ENCODE results near the gene GAB2.
A peak's percentile ranks its signal among the peaks of the same experiment; 100 is the strongest.

The GAB2 gene

DNA sequence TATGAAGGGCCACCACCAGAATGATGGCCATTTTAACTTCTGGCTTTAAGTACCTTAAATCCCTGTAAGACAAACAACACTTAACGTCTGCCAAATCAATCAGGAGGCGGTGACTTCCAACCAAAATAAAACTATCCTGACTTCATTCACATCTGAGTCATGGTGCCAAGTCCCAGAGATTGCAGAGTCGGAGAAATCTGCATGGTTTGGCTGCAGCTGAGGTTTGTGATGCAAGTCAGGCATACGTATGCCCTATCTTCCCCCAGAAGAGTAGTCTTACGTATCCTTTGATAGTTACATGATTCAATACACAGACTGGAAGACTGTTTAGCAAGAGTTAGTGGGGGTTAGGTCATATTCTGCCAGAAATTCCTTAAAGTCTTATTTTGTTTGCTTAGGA is 1.7 kb upstream of the GAB2 start:
- H3K36me3 Mint-ChIP-seq: no peaks in the 10 kb centered on the region
- H3K27ac Mint-ChIP-seq: peak overlapping the region; percentile 86
- no peak for ATAC-seq
- H3K4me1 Mint-ChIP-seq: peaks cover 73% of the 10 kb centered on the region
- H3K9me3 Mint-ChIP-seq: no peaks in the 10 kb centered on the region
- no peaks in the 10 kb centered on the region for H3K27me3 Mint-ChIP-seq
- no peak overlapping the region for H3K4me3 Mint-ChIP-seq

DNA sequence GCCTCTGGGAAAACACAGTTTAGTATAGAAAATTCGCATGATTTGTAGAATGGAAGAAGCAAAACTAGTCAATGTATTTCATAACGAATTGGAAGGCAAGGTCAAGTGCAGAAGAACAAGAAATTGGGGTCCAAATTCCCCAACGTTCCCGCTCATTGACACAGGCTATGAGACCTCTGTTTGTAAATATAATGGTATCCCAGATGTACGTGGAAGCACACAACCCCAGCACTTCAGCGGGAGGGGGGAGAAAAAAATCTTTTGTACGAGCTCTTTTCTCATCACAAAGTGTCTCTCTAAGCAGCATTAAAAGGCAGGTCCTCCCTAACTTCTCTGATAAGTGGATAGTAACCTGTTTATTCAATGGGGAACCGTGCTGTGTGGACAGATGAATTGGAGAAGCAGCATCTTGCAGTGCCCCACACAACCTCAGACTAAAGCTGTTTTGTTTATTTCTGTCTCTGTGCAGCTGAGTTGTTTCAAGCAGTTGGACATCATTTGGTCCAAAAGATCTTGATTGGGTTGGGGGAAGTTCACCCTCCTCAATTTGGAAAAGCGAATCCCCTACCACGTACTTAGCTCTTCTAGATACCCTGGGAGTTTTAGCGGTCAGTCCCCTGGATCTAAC is 1.1 kb upstream of the GAB2 start:
- no peak for ATAC-seq
- Mint-ChIP-seq H3K4me3 (peak overlapping the region; percentile 78), H3K9me3 (no peaks in the 10 kb centered on the region), H3K27me3 (no peaks in the 10 kb centered on the region), H3K36me3 (no peaks in the 10 kb centered on the region), H3K27ac (peak overlapping the region; percentile 78), H3K4me1 (peaks cover 69% of the 10 kb centered on the region)

DNA sequence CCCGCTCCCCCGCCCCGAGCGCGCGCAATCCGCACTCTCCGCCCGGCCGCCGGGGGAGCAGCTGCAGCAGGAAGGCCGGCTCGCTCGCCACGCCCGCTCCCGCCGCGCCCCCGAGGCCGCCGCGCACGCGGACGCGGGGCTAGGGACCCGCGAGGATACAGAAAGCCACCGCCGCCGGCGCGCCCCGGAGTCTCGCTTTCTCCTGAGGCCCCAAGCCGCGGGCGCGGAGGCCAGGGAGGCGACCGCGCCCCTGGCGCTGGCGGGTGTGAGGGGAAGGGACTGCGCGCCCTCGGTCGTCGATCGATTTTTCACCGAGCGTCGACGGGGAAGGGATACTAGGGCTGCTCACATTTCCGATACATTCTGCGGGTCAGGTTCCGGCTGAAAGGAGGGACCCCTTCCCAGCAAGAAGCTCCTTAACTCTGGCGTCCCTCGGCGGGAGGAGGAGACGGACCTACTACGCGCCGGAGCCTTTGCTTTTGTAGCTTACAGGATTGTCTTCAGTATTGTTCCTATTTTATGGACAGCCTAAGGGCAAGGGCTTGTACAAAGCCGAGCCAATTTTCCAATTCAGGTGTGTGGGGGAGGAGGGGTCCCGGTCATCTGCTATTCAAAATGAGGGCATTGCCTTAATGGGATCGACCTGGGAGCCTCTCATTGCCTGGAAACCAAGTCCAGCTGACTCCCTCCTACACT is 416 bp upstream of the GAB2 start:
- Mint-ChIP-seq H3K36me3 (no peaks in the 10 kb centered on the region), H3K27me3 (no peaks in the 10 kb centered on the region), H3K4me3 (peak overlapping the region; percentile 78), H3K9me3 (no peaks in the 10 kb centered on the region), H3K27ac (peak overlapping the region; percentile 78), H3K4me1 (peaks cover 75% of the 10 kb centered on the region)
- ATAC-seq: peak; percentile 79

DNA sequence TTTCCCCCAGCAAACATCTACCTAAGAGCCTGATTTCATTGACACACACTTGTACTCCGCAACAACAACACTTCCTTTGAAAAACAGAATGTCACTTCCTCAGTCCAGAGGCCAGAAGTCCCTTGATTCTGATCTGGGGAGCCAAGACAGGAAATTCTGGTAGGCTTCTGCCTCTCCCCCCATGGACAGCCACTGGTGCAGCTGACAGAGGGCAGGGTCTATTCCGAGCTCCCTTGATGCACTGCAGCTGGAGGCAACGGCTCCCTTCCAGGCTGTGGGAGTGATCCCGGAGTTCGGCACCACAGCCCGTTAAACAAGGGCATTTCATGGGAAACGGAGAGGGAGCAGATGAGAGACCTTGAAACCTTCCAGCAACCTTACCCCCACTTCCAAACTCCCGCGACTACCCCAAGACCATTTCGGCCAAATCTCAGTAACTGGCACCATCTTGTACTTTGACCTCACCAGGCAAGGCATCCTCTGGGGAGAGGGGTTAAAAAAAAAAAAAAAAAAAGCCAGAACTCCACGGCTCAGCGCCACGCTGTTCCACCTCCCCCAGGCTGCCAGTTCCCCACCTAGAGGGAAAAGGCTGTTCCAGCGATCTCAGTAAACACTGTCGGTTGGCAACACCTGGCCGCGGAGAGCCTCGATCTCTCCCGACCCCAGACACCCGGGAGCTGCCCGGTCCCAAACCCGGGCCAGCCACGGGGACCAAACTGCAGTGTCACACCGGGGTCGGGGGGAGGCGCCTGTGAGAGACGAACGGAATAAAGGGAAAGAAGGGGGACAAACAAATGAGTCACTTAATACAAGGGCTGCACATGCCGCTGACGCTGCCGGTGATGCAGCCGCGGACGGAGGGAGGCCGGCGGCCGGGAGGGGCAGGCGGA is 1.1 kb downstream of the GAB2 start:
- peaks cover 76% of the 10 kb centered on the region for H3K4me1 Mint-ChIP-seq
- H3K36me3 Mint-ChIP-seq: peaks cover under 1% of the 10 kb centered on the region
- H3K9me3 Mint-ChIP-seq: no peaks in the 10 kb centered on the region
- ATAC-seq: peak; percentile 65
- H3K27me3 Mint-ChIP-seq: no peaks in the 10 kb centered on the region
- H3K4me3 Mint-ChIP-seq: peak overlapping the region; percentile 97
- peak overlapping the region; percentile 94 for H3K27ac Mint-ChIP-seq

DNA sequence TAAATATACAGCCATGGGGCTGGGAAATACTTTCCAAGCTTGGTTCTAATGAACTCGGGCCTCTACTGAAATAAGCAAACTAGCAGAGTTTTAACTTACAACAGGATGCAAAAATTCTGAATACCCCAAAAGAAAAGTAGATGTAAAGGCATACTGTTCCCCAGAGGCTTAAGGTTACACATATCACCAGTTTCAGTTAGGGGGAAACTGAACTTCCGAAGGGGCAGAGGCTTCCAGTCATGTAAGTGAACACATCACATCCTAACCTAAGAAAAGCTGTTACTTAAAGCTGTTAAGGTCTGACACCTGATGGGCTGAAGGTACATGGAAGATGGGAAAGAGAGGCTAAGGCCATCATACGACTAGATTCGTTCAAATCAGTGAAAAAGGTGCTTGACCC is 2.3 kb downstream of the GAB2 start:
- Mint-ChIP-seq H3K27ac (peak overlapping the region; percentile 94), H3K36me3 (peaks cover 7% of the 10 kb centered on the region), H3K27me3 (no peaks in the 10 kb centered on the region), H3K4me3 (peak overlapping the region; percentile 50), H3K4me1 (peaks cover 64% of the 10 kb centered on the region), H3K9me3 (peaks cover 3% of the 10 kb centered on the region)
- peak; percentile 5 for ATAC-seq

DNA sequence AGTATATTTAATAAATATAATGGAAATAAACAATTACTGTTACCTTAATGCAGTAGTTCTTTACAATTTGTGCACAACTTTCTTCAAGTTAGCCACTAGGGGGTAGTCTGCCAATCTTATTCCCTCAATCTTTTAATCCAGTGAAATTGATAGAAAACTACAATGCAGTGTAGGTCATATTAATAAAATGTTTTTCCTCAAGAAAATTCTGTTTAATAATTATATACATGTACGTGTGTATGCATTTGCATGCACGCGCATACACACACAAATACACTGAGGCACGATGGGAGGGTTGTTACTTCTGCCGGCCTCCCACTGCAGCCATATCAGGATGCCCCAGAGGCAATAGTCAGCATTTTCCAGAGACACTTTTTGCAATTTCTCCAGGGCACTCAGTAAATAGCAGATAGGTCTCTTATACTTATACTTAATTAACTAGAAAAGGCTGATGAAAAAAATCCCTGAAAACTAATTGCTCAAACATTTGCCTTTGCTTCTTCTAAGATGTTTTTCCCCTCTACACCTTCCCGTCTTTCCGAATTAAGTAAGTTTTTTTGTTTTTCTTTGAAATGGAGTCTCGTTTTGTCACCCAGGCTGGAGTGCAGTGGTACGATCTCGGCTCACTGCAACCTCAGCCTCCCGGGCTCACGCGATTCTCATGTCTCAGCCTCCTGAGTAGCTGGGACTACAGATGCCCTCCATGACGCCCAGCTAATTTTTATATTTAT is 3.1 kb downstream of the GAB2 start:
- Mint-ChIP-seq H3K36me3 (peaks cover 14% of the 10 kb centered on the region), H3K4me3 (no peak overlapping the region), H3K4me1 (peaks cover 55% of the 10 kb centered on the region), H3K9me3 (peaks cover 3% of the 10 kb centered on the region), H3K27me3 (no peaks in the 10 kb centered on the region), H3K27ac (peak overlapping the region; percentile 94)
- ATAC-seq: no peak

DNA sequence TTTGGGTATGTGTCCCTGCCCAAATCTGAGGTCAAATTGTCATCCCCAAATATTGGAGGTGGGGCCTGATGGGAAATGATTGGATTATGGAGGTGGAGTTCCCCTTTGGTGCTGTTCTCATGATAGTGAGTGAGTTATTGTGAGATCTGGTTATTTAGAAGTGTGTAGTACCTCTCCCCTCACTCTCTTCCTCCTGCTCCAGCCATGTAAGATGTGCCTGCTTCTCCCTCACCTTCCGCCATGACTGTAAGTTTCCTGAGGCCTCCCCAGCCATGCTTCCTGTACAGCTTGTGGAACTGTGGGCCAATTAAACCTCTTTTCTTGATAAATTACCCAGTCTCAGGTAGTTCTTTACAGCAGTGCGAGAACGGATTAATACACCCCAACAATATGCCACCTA is 9.0 kb downstream of the GAB2 start:
- no peak overlapping the region for H3K4me3 Mint-ChIP-seq
- ATAC-seq: no peak
- H3K27ac Mint-ChIP-seq: peak overlapping the region; percentile 80
- peaks cover 40% of the 10 kb centered on the region for H3K36me3 Mint-ChIP-seq
- peaks cover 9% of the 10 kb centered on the region for H3K9me3 Mint-ChIP-seq
- no peaks in the 10 kb centered on the region for H3K27me3 Mint-ChIP-seq
- H3K4me1 Mint-ChIP-seq: peaks cover 56% of the 10 kb centered on the region

DNA sequence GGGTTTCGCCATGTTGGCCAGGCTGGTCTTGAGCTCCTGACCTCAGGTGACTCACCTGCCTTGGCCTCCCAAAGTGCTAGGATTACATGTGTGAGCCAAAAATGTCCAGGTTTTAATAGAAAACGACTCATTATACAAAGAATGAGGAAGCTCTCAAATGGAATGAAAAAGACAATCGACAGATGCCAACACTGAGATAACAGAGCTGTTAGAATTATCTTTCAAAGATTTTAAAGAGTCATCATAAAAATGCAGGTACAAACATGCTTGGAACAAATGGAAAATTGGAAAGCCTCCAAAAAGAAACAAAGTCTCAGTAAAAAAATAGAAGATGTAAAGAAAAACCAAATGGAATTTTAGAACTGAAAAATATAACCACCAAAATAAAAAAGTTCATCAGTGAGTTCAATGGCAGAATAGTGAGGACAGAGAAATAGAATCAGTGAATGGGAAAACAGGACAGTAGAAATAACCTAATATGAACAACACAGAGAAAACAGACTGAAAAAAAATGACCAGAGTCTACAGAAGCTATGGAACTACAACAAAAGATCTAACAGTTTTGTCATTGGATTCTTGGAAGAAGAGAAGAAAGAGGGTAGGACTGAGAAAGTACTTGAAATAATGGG is 10.9 kb downstream of the GAB2 start:
- no peak for ATAC-seq
- H3K9me3 Mint-ChIP-seq: peaks cover 9% of the 10 kb centered on the region
- H3K36me3 Mint-ChIP-seq: peaks cover 40% of the 10 kb centered on the region
- H3K27ac Mint-ChIP-seq: peak overlapping the region; percentile 80
- H3K4me1 Mint-ChIP-seq: peaks cover 53% of the 10 kb centered on the region
- H3K4me3 Mint-ChIP-seq: no peak overlapping the region
- H3K27me3 Mint-ChIP-seq: no peaks in the 10 kb centered on the region

DNA sequence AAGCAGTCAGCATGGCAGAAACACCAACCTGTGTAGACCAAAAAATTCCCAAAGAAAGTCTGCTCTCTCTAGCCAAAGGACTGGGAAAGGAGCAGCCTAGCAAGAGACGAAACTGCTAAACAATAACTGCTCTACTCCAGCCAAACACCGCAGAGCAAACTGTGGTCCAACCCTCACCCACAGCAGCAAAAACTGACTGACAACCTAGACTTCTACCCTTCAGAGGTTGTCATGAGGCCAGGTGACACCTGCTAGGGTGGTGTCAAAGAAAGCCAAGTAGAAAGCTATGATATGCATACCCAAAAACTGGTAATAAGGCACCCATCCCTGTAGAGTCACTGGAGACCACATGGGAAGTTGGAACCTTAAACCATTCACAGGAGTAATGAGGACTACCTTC is 11.8 kb downstream of the GAB2 start:
- Mint-ChIP-seq H3K9me3 (peaks cover 6% of the 10 kb centered on the region), H3K36me3 (peaks cover 35% of the 10 kb centered on the region), H3K27ac (peak overlapping the region; percentile 80), H3K4me1 (peaks cover 53% of the 10 kb centered on the region), H3K4me3 (no peak overlapping the region), H3K27me3 (no peaks in the 10 kb centered on the region)
- ATAC-seq: no peak

DNA sequence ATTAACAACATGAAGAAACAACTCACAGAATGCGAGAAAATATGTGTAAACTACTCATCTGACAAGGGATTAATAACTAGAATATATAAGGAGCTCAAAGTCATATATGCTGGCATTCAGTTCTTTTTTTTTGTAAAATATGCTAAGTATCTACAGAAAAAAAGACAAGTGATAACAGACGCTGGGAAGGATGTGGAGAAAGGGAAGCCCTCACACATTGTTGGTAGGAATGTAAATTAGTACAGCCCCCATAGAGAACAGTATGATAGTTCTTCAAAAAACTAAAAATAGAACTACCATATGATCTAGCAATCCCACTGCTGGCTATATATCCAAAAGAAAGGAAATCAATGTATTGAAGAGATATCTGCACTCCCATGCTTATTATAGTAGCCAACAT is 13.8 kb downstream of the GAB2 start:
- H3K4me3 Mint-ChIP-seq: no peak overlapping the region
- no peaks in the 10 kb centered on the region for H3K27me3 Mint-ChIP-seq
- H3K9me3 Mint-ChIP-seq: peaks cover 5% of the 10 kb centered on the region
- H3K36me3 Mint-ChIP-seq: peaks cover 23% of the 10 kb centered on the region
- H3K27ac Mint-ChIP-seq: no peak overlapping the region
- ATAC-seq: no peak
- H3K4me1 Mint-ChIP-seq: peaks cover 58% of the 10 kb centered on the region

DNA sequence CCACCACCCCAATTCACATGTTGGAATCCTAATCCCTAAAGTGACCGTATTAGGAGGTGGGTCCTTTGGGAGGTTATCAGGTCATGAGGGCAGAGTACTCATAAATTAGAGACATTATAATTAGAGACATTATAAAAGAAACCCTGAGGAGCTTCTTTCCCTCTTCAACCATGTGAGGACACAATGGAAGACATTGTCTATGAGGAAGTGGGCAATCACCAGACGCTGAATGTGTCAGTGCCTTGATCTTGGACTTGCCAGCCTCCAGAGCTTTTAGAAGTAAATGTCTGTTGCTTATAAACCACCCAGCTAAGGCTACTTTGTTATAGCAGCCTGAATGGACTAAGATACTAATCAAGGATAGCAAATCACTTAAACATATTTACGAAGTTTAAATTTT is 14.8 kb downstream of the GAB2 start:
- no peak overlapping the region for H3K27ac Mint-ChIP-seq
- no peak overlapping the region for H3K4me3 Mint-ChIP-seq
- no peaks in the 10 kb centered on the region for H3K27me3 Mint-ChIP-seq
- H3K4me1 Mint-ChIP-seq: peaks cover 53% of the 10 kb centered on the region
- peaks cover 3% of the 10 kb centered on the region for H3K9me3 Mint-ChIP-seq
- ATAC-seq: no peak
- H3K36me3 Mint-ChIP-seq: peaks cover 15% of the 10 kb centered on the region

DNA sequence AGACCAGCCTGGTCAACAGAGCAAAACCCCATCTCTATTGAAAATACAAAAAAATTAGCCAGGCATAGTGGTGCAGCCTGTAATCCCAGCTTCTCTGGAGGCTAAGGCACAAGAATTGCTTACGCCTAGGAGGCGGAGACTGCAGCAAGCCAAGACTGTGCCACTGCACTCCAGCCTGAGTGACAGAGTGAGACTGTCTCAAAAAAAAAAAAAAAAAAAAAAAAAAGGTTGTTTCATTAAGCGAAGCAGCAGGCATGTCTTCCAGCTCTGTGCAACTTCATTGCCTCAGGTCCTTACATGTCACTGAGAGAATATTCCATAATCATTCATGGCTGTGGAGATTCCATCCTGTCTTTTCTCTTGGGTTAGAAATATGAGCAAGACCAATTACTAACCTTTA is 16.9 kb downstream of the GAB2 start:
- Mint-ChIP-seq H3K4me1 (peaks cover 41% of the 10 kb centered on the region), H3K4me3 (no peak overlapping the region), H3K9me3 (no peaks in the 10 kb centered on the region), H3K36me3 (no peaks in the 10 kb centered on the region), H3K27ac (no peak overlapping the region), H3K27me3 (no peaks in the 10 kb centered on the region)
- no peak for ATAC-seq

DNA sequence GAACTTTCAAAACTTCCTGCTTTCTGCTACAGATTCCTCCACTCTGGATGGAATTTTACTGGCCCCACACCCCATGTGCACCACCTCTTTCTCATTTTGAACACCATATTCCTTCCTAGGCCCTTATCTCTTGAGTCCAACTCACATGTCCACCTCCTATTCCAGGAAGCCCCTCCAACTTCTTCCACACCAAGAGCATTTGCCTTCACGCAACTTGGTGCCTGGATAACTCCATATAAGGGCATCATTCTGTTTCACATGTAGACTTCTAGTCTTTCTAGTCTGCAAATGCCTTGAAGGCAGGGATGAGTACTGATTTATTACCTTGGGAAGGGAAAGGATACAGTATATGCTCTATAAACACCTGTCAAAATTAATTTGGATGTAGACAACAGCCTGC is 17.5 kb downstream of the GAB2 start:
- Mint-ChIP-seq H3K4me1 (peaks cover 40% of the 10 kb centered on the region), H3K27me3 (no peaks in the 10 kb centered on the region), H3K27ac (peak overlapping the region; percentile 5), H3K4me3 (no peak overlapping the region), H3K9me3 (no peaks in the 10 kb centered on the region), H3K36me3 (no peaks in the 10 kb centered on the region)
- no peak for ATAC-seq

DNA sequence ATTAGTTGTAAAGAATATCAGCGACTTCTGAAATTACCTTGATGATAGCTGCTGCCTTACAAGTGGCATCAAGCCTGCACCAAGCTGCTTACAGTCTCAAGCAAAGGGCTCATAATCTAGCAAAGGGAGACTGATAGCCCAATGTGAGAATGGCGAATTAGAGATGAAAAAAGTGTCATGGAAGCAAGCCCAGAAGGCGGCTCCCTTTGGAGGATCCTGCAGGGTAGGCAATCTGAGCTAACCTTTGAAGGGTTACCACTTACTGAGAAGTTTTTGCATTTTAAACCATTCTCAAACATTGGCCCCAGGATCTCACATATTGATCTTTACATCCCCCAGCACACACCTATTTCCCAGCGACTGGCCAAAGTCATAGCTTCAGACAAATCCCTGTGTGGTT is 18.5 kb downstream of the GAB2 start:
- ATAC-seq: no peak
- peaks cover 42% of the 10 kb centered on the region for H3K4me1 Mint-ChIP-seq
- H3K36me3 Mint-ChIP-seq: no peaks in the 10 kb centered on the region
- H3K4me3 Mint-ChIP-seq: no peak overlapping the region
- no peaks in the 10 kb centered on the region for H3K9me3 Mint-ChIP-seq
- H3K27me3 Mint-ChIP-seq: no peaks in the 10 kb centered on the region
- no peak overlapping the region for H3K27ac Mint-ChIP-seq

DNA sequence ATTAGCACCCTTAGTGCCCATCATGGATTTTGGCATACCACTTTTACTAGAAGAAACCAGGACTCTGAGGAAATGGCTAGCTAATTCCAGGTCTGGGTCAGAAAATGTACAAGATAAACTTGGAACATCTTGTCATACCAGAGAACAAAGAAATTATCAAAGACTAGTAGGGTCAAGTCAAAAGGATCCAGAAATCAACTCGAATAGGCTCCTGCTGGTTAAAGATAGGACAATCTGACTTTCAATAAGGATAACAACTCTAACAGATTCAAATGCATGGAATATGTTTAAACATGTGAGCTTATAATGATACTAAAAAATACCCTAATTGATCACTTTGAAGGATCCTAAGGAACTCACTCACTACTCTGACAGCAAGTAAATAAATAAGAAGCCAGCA is 18.9 kb downstream of the GAB2 start:
- H3K27ac Mint-ChIP-seq: no peak overlapping the region
- H3K27me3 Mint-ChIP-seq: no peaks in the 10 kb centered on the region
- no peak overlapping the region for H3K4me3 Mint-ChIP-seq
- no peak for ATAC-seq
- no peaks in the 10 kb centered on the region for H3K9me3 Mint-ChIP-seq
- peaks cover 39% of the 10 kb centered on the region for H3K4me1 Mint-ChIP-seq
- no peaks in the 10 kb centered on the region for H3K36me3 Mint-ChIP-seq
